SU-DHL-6 (cell line): ENCODE measurements around the gene CKS1B.
"Not testable (repeated sequence)": the region's sequence is repeated elsewhere in the genome, so short reads cannot be mapped to it uniquely, and the experiment has no call there.

ENCODE experiments used
- H2AFZ ChIP-seq: fragments of 200-600 bp; sonication (generic); 2 replicates; pipeline ENCODE4 v1.6.1; 2014; ENCODE audit warnings: low read depth, mild to moderate bottlenecking, moderate library complexity, mixed read lengths, antibody characterized with exemption, low read length; ENCODE audit not compliant: severe bottlenecking
- H3F3A ChIP-seq: fragments of 200-600 bp; shearing (Covaris generic); 2 replicates; pipeline ENCODE4 v1.6.0; 2016; ENCODE audit warnings: antibody characterized with exemption, mild to moderate bottlenecking; ENCODE audit not compliant: insufficient read depth
- H3K27ac ChIP-seq: fragments of 200-600 bp; sonication (generic); 2 replicates; pipeline ENCODE4 v1.5.1; 2016; ENCODE audit warnings: low read depth, mild to moderate bottlenecking, low read length, moderate library complexity, mixed read lengths
- H3K27me3 ChIP-seq: fragments of 200-600 bp; sonication (generic), shearing (Covaris generic); 2 replicates; pipeline ENCODE4 v1.6.0; 2014; ENCODE audit warnings: mild to moderate bottlenecking, low read length
- H3K36me3 ChIP-seq: fragments of 200-600 bp; sonication (generic); 2 replicates; pipeline ENCODE4 v1.6.1; 2014; ENCODE audit warnings: mild to moderate bottlenecking, low read length, mixed read lengths
- H3K4me2 ChIP-seq: fragments of 300-600, 200-600 bp; shearing (Covaris generic), sonication (generic); 2 replicates; pipeline ENCODE4 v1.6.0; 2014; ENCODE audit warnings: low read length, low read depth, mild to moderate bottlenecking; ENCODE audit not compliant: poor library complexity, severe bottlenecking
- H3K4me3 ChIP-seq: fragments of 200-600 bp; sonication (generic); 2 replicates; pipeline ENCODE4 v1.5.1; 2014; ENCODE audit warnings: antibody characterized with exemption, low read length, mild to moderate bottlenecking, mixed read lengths; ENCODE audit not compliant: insufficient read depth, poor library complexity, severe bottlenecking
- H3K79me2 ChIP-seq: fragments of 200-600 bp; sonication (generic); 2 replicates; pipeline ENCODE4 v1.6.1; 2014; ENCODE audit warnings: mild to moderate bottlenecking, low read length, moderate library complexity; ENCODE audit not compliant: insufficient read depth
- H3K9ac ChIP-seq: fragments of 200-600 bp; sonication (generic); 2 replicates; pipeline ENCODE4 v1.7.0; 2014; ENCODE audit warnings: mild to moderate bottlenecking, low read length
- H3K9me2 ChIP-seq: fragments of 200-600 bp; sonication (generic); replicated peaks from 2 replicates; pipeline ENCODE4 v1.6.1; 2014; ENCODE audit warnings: low read length; ENCODE audit not compliant: insufficient read depth
- H3K9me3 ChIP-seq: fragments of 200-600 bp; sonication (generic); 2 replicates; pipeline ENCODE4 v1.6.1; 2014; ENCODE audit warnings: low read length, mixed read lengths; ENCODE audit not compliant: insufficient read depth
- H4K20me1 ChIP-seq: fragments of 200-600 bp; sonication (generic); 2 replicates; pipeline ENCODE4 v1.6.1; 2014; ENCODE audit warnings: low read depth, mild to moderate bottlenecking, antibody characterized with exemption, low read length, moderate library complexity, mixed read lengths
- CTCF ChIP-seq: fragments of 200-600 bp; sonication (generic); IDR thresholded peaks from one replicate; pipeline ENCODE4 v1.5.1; 2017; ENCODE audit warnings: antibody characterized with exemption, mild to moderate bottlenecking, low read length, moderate library complexity; ENCODE audit not compliant: insufficient read depth, poor library complexity, severe bottlenecking
- EZH2phosphoT487 ChIP-seq: fragments of 200-600 bp; sonication (generic), shearing (Covaris generic); conservative IDR thresholded peaks from 2 replicates; pipeline ENCODE4 v1.6.1; 2018; ENCODE audit warnings: mild to moderate bottlenecking, antibody characterized with exemption, low read length, moderate library complexity, mixed read lengths

CKS1B gene

GRCh38 chr1:154982341-154982740 lies 7.9 kb downstream of the CKS1B start:
- no peak for TF ChIP-seq CTCF
- no peak for TF ChIP-seq EZH2phosphoT487
- H3F3A ChIP-seq: peaks cover 20% of the 10 kb centered on the region
- peaks cover 40% of the 10 kb centered on the region for H3K79me2 ChIP-seq

GRCh38 chr1:154982897-154983648 lies 8.6 kb downstream of the CKS1B start, which contains the start of gene FLAD1:
Gene FLAD1, plus strand, starts transcription at chr1:154983344. Its CDS starts 351 bp downstream, at chr1:154983695.
- Histone ChIP-seq H3K27me3 (no peaks in the 10 kb centered on the region), H2AFZ (peak within 1 kb of the TSS; percentile 73), H3K9ac (peak within 1 kb of the TSS; percentile 92), H3K4me3 (peak within 1 kb of the TSS; percentile 84), H3K9me3 (no peaks in the 10 kb centered on the region), H4K20me1 (no peaks in the 10 kb centered on the region), H3K27ac (peak within 1 kb of the TSS; percentile 77), H3F3A (peaks cover 19% of the 10 kb centered on the region), H3K79me2 (peaks cover 33% of the 10 kb centered on the region), H3K9me2 (no peaks in the 10 kb centered on the region), H3K4me2 (peak within 1 kb of the TSS; percentile 100), H3K36me3 (peaks cover 6% of the 10 kb centered on the region)
- TF ChIP-seq CTCF (no peak), EZH2phosphoT487 (no peak)

More at GRCh38 chr1:154982341-154982740, 7.9 kb downstream of the CKS1B start:
- Histone ChIP-seq H3K27ac (peak overlapping the region; percentile 77), H3K9me3 (no peaks in the 10 kb centered on the region), H3K9ac (peak overlapping the region; percentile 68), H3K36me3 (peaks cover 7% of the 10 kb centered on the region), H2AFZ (peak overlapping the region; percentile 73), H3K9me2 (no peaks in the 10 kb centered on the region), H3K27me3 (no peaks in the 10 kb centered on the region), H4K20me1 (no peaks in the 10 kb centered on the region), H3K4me2 (peak overlapping the region; percentile 92), H3K4me3 (peak overlapping the region; percentile 67)

- Histone ChIP-seq H3K9ac (peak overlapping the region; percentile 92), H4K20me1 (no peaks in the 10 kb centered on the region; the same call in 1 of the 2 replicates), H3K9me2 (no peaks in the 10 kb centered on the region), H3K9me3 (no peaks in the 10 kb centered on the region), H3K4me2 (peak overlapping the region; percentile 100), H3K36me3 (peaks cover 2% of the 10 kb centered on the region; the same call in 1 of the 2 replicates), H3K27ac (peak overlapping the region; percentile 54), H3K27me3 (no peaks in the 10 kb centered on the region), H2AFZ (no peak overlapping the region), H3F3A (peaks cover 14% of the 10 kb centered on the region), H3K79me2 (peaks cover 30% of the 10 kb centered on the region), H3K4me3 (peak overlapping the region; percentile 84)
- TF ChIP-seq CTCF: peak; percentile 16
- no peak for TF ChIP-seq EZH2phosphoT487
Measured at GRCh38 chr1:154983776-154984466, 9.4 kb downstream of the CKS1B start.

- H3K4me3 ChIP-seq, H3K27ac ChIP-seq, H3K36me3 ChIP-seq, H4K20me1 ChIP-seq, H3F3A ChIP-seq, H2AFZ ChIP-seq, H3K9me2 ChIP-seq, H3K27me3 ChIP-seq, H3K4me2 ChIP-seq, H3K9ac ChIP-seq, H3K9me3 ChIP-seq: not testable (repeated sequence)
- H3K79me2 ChIP-seq: peaks cover 30% of the 10 kb centered on the region
Measured at GRCh38 chr1:154986736-154987135, 12.3 kb downstream of the CKS1B start.
